Karpas-422 (cell line): ENCODE measurements around the gene ACOT8. TPM values are rescaled to one million over a fixed set of nuclear protein-coding genes. Genes with fewer than 3 reads are reported as not detected.

Experiments
- DNase-seq: peaks from one replicate; pipeline ENCODE4 v3.0.0-alpha.2; 2015
- H2AFZ ChIP-seq: fragments of 200-600 bp; sonication (generic); 2 replicates; pipeline ENCODE4 v1.6.1; 2014; ENCODE audit warnings: antibody characterized with exemption, low read length, mixed read lengths
- H3K27ac ChIP-seq: fragments of 200-600 bp; sonication (generic); 2 replicates; pipeline ENCODE4 v1.5.1; 2014; ENCODE audit warnings: mild to moderate bottlenecking, low read length, moderate library complexity
- H3K27me3 ChIP-seq: fragments of 200-600 bp; sonication (generic); 2 replicates; pipeline ENCODE4 v1.6.1; 2014; ENCODE audit warnings: low read length, mixed read lengths
- H3K36me3 ChIP-seq: fragments of 200-600 bp; sonication (generic); 2 replicates; pipeline ENCODE4 v1.6.1; 2014; ENCODE audit warnings: low read length, mixed read lengths; ENCODE audit not compliant: insufficient read depth
- H3K4me1 ChIP-seq: fragments of 200-600 bp; sonication (generic); 2 replicates; pipeline ENCODE4 v1.6.1; 2014; ENCODE audit warnings: mild to moderate bottlenecking, low read length, mixed read lengths
- H3K4me2 ChIP-seq: fragments of 200-600 bp; sonication (generic); 2 replicates; pipeline ENCODE4 v1.6.1; 2014; ENCODE audit warnings: low read length, low read depth, mild to moderate bottlenecking; ENCODE audit not compliant: poor library complexity, severe bottlenecking
- H3K4me3 ChIP-seq: fragments of 200-600 bp; sonication (generic); 2 replicates; pipeline ENCODE4 v1.5.1; 2014; ENCODE audit warnings: mild to moderate bottlenecking, antibody characterized with exemption, low read length, mixed read lengths
- H3K79me2 ChIP-seq: fragments of 200-600 bp; sonication (generic); 2 replicates; pipeline ENCODE4 v1.6.1; 2014; ENCODE audit warnings: mild to moderate bottlenecking, low read length, mixed read lengths
- H3K9ac ChIP-seq: fragments of 200-600 bp; sonication (generic); 2 replicates; pipeline ENCODE4 v1.6.0; 2014; ENCODE audit warnings: low read length
- H3K9me2 ChIP-seq: fragments of 200-600 bp; sonication (generic), shearing (Covaris generic); replicated peaks from 2 replicates; pipeline ENCODE4 v1.6.0; 2014; ENCODE audit warnings: mild to moderate bottlenecking, low read length, moderate library complexity; ENCODE audit not compliant: insufficient read depth
- H3K9me3 ChIP-seq: fragments of 300-700, 200-600 bp; sonication (generic); 2 replicates; pipeline ENCODE4 v1.6.1; 2014; ENCODE audit warnings: low read length, mixed read lengths
- H4K20me1 ChIP-seq: fragments of 200-600 bp; sonication (generic); 2 replicates; pipeline ENCODE4 v1.6.1; 2014; ENCODE audit warnings: mild to moderate bottlenecking, antibody characterized with exemption, low read length, low read depth; ENCODE audit not compliant: insufficient read depth
- total RNA-seq: library from RNA; depleted of rRNA; stranded (reverse); fragments of >200 nt; shearing (Covaris generic); gene quantifications from 2 replicates; pipeline ENCODE4 v1.2.3, GENCODE V29; 2014; ENCODE audit warnings: low replicate concordance

ACOT8 gene
- total RNA-seq, 1 experiment from 2014 or later: 93.7 TPM

- H3K36me3 ChIP-seq: 0 out of 2 replicates have a peak, but pooled peaks cover 6% of the 10 kb centered on the region
- H2AFZ ChIP-seq: no peak overlapping the region
- H3K27me3 ChIP-seq: no peaks in the 10 kb centered on the region
- H3K9ac ChIP-seq: no peak overlapping the region
- H3K4me3 ChIP-seq: no peak overlapping the region
- H3K4me2 ChIP-seq: no peak overlapping the region
- H3K4me1 ChIP-seq: peaks cover 15% of the 10 kb centered on the region
- no peaks in the 10 kb centered on the region for H3K9me2 ChIP-seq
- no peak overlapping the region for H3K27ac ChIP-seq
- H4K20me1 ChIP-seq: no peaks in the 10 kb centered on the region
- DNase-seq: no peak
- H3K79me2 ChIP-seq: peaks cover 30% of the 10 kb centered on the region
- H3K9me3 ChIP-seq: no peaks in the 10 kb centered on the region
These were observed 3.7 kb downstream of the ACOT8 start for GRCh38 chr20:45853484-45853883.

DNA sequence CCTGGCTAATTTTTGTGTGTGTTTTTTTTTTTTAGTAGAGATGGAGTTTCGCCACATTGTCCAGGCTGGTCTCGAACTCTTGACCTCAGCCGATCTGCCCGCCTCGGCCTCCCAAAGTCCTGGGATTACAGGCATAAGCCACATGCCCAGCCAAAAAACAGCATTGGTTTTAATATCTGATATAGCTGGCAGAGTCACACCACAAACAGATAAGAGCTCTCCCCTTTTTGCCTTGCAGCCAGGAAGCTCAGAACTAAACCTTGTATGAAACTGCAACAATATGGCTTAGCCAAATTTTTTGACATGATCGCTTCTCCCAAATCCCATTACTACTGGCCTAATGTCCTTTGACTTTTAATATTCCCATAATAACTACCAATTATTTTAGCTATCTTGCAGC is 4.9 kb downstream of the ACOT8 start:
- no peak overlapping the region for H3K27ac ChIP-seq
- H3K4me1 ChIP-seq: peaks cover 9% of the 10 kb centered on the region
- no peaks in the 10 kb centered on the region for H3K27me3 ChIP-seq
- no peak overlapping the region for H3K4me2 ChIP-seq
- H3K4me3 ChIP-seq: no peak overlapping the region
- no peak overlapping the region for H3K9ac ChIP-seq
- H3K36me3 ChIP-seq: 0 out of 2 replicates have a peak, but pooled peaks cover 6% of the 10 kb centered on the region
- no peaks in the 10 kb centered on the region for H3K9me2 ChIP-seq
- no peaks in the 10 kb centered on the region for H3K9me3 ChIP-seq
- H2AFZ ChIP-seq: no peak overlapping the region
- DNase-seq: no peak
- H3K79me2 ChIP-seq: peaks cover 24% of the 10 kb centered on the region
- H4K20me1 ChIP-seq: no peaks in the 10 kb centered on the region

DNA sequence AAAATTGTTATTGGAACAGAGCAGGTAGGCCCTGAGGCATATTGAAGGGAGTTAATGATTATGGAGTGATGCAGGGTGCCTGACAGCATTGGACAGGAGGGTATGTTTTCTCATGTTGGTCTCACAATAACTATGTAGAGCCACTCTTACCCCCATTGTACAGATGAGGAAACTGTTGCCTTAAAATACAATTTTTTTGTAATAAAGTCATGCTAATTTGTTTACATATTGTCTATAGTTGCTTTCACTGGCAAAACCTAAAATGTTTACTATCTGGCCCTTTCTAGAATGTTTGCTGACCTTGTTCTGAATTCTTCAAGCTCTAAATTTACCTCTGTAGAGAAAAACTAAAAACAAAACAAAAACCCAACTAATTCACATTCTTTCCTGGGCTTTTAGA is 5.7 kb downstream of the ACOT8 start:
- H3K9me2 ChIP-seq: no peaks in the 10 kb centered on the region
- no peaks in the 10 kb centered on the region for H3K9me3 ChIP-seq
- H3K79me2 ChIP-seq: peaks cover 18% of the 10 kb centered on the region
- H2AFZ ChIP-seq: no peak overlapping the region
- H3K9ac ChIP-seq: no peak overlapping the region
- H3K36me3 ChIP-seq: peaks cover 7% of the 10 kb centered on the region; the same call in 1 of the 2 replicates
- H3K4me2 ChIP-seq: no peak overlapping the region
- peaks cover 8% of the 10 kb centered on the region for H3K4me1 ChIP-seq
- H3K4me3 ChIP-seq: no peak overlapping the region
- no peak overlapping the region for H3K27ac ChIP-seq
- no peaks in the 10 kb centered on the region for H4K20me1 ChIP-seq
- DNase-seq: no peak
- H3K27me3 ChIP-seq: no peaks in the 10 kb centered on the region

- Histone ChIP-seq H3K9ac (no peak overlapping the region), H3K4me2 (no peak overlapping the region)
These were observed 6.3 kb downstream of the ACOT8 start for GRCh38 chr20:45850926-45851325.

GRCh38 chr20:45850238-45850637 is 7.0 kb downstream of the ACOT8 start:
- H2AFZ ChIP-seq: no peak overlapping the region
- H3K9ac ChIP-seq: no peak overlapping the region
- peaks cover 11% of the 10 kb centered on the region; the same call in 1 of the 2 replicates for H3K36me3 ChIP-seq
- no peaks in the 10 kb centered on the region for H3K4me1 ChIP-seq
- no peaks in the 10 kb centered on the region for H4K20me1 ChIP-seq
- no peaks in the 10 kb centered on the region for H3K27me3 ChIP-seq
- no peak overlapping the region for H3K4me3 ChIP-seq
- H3K9me3 ChIP-seq: no peaks in the 10 kb centered on the region
- H3K4me2 ChIP-seq: no peak overlapping the region
- no peak for DNase-seq
- H3K9me2 ChIP-seq: no peaks in the 10 kb centered on the region
- no peak overlapping the region for H3K27ac ChIP-seq
- peaks cover 8% of the 10 kb centered on the region; the same call in 1 of the 2 replicates for H3K79me2 ChIP-seq

More at GRCh38 chr20:45850926-45851325, 6.3 kb downstream of the ACOT8 start:
- Histone ChIP-seq H3K9me2 (no peaks in the 10 kb centered on the region), H3K36me3 (peaks cover 11% of the 10 kb centered on the region; the same call in 1 of the 2 replicates), H4K20me1 (no peaks in the 10 kb centered on the region), H3K27ac (no peak overlapping the region), H3K4me1 (peaks cover 3% of the 10 kb centered on the region), H3K27me3 (no peaks in the 10 kb centered on the region), H3K4me3 (no peak overlapping the region), H2AFZ (no peak overlapping the region), H3K79me2 (peaks cover 12% of the 10 kb centered on the region), H3K9me3 (no peaks in the 10 kb centered on the region)
- no peak for DNase-seq

DNA sequence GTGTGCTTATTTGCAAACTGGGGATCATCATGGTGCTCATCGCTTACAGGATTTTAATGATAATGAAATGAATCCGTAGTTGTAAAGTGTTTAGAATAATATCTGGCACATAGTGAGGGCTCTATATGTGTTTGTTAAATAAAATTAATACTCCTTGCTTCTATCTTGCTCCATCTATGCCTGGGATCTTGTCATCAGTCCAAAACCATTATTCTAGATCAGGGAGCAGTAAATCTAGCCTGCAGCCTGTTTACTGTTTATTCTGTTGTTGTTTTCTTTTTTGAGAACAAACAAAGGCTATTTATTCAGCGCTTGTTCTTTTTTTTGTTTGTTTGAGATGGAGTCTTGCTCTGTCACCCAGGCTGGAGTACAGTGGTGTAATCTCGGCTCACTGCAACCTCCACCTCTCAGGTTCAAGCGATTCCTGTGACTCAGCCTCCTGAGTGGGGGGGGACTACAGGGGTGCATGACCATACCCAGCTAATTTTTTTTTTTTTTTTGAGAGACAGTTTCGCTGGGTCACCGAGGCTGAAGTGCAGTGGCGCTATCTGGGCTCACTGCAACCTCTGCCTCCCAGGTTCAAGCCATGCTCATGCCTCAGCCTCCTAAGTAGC is 8.1 kb downstream of the ACOT8 start:
- H3K36me3 ChIP-seq: peaks cover 9% of the 10 kb centered on the region; the same call in 1 of the 2 replicates
- no peak overlapping the region for H3K4me3 ChIP-seq

GRCh38 chr20:45848421-45848820 is 8.8 kb downstream of the ACOT8 start:
- H3K4me1 ChIP-seq: peaks cover under 1% of the 10 kb centered on the region; the same call in 1 of the 2 replicates
- H3K36me3 ChIP-seq: peaks cover 9% of the 10 kb centered on the region; the same call in 1 of the 2 replicates
- H3K4me2 ChIP-seq: no peak overlapping the region
- H3K9ac ChIP-seq: no peak overlapping the region
- no peaks in the 10 kb centered on the region for H3K27me3 ChIP-seq
- no peak overlapping the region for H3K27ac ChIP-seq
- no peak for DNase-seq
- H3K4me3 ChIP-seq: no peak overlapping the region
- H4K20me1 ChIP-seq: no peaks in the 10 kb centered on the region
- H2AFZ ChIP-seq: no peak overlapping the region
- H3K79me2 ChIP-seq: no peaks in the 10 kb centered on the region
- no peaks in the 10 kb centered on the region for H3K9me2 ChIP-seq
- no peaks in the 10 kb centered on the region for H3K9me3 ChIP-seq

More for the DNA sequence above, 8.1 kb downstream of the ACOT8 start:
- Histone ChIP-seq H3K4me1 (no peaks in the 10 kb centered on the region), H4K20me1 (no peaks in the 10 kb centered on the region), H2AFZ (no peak overlapping the region), H3K79me2 (no peaks in the 10 kb centered on the region), H3K9ac (no peak overlapping the region), H3K4me2 (no peak overlapping the region), H3K27ac (no peak overlapping the region), H3K9me3 (no peaks in the 10 kb centered on the region), H3K27me3 (no peaks in the 10 kb centered on the region), H3K9me2 (no peaks in the 10 kb centered on the region)
- no peak for DNase-seq

- Histone ChIP-seq H3K9ac (no peak overlapping the region), H3K9me3 (no peaks in the 10 kb centered on the region), H3K27me3 (no peaks in the 10 kb centered on the region), H3K27ac (no peak overlapping the region), H4K20me1 (no peaks in the 10 kb centered on the region), H2AFZ (no peak overlapping the region), H3K4me1 (peaks cover 18% of the 10 kb centered on the region), H3K4me3 (no peak overlapping the region), H3K79me2 (no peaks in the 10 kb centered on the region), H3K9me2 (no peaks in the 10 kb centered on the region), H3K4me2 (no peak overlapping the region), H3K36me3 (peaks cover 9% of the 10 kb centered on the region; the same call in 1 of the 2 replicates)
- DNase-seq: no peak
These were observed 11.7 kb downstream of the ACOT8 start for GRCh38 chr20:45845452-45845851.
